ENCODE data around the gene MOSPD3.

MOSPD3 gene

GRCh38 chr7:100595188-100595587 is 17.2 kb upstream of the MOSPD3 start:
- no peak for DNase-seq

- no peak for DNase-seq
Observed at GRCh38 chr7:100598425-100598824, 13.9 kb upstream of the MOSPD3 start.

- no peak for DNase-seq
Observed at GRCh38 chr7:100599911-100600729, 12.2 kb upstream of the MOSPD3 start.

DNA sequence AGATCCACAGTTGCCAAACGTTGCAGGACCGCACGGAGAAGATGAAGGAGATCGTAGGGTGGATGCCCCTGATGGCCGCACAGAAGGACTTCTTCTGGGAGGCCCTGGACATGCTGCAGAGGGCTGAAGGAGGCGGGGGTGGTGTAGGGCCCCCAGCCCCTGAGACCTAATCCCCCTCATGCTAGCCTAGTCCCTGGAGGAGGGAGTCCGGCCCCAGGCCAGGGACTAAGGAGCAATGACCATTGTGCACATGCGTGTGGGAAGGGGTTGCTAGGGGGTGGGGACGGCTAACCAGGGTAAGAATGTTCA is 11.7 kb upstream of the MOSPD3 start:
- DNase-seq, result no peak

- DNase-seq, result no peak
Observed at GRCh38 chr7:100602889-100603725, 9.2 kb upstream of the MOSPD3 start.

DNA sequence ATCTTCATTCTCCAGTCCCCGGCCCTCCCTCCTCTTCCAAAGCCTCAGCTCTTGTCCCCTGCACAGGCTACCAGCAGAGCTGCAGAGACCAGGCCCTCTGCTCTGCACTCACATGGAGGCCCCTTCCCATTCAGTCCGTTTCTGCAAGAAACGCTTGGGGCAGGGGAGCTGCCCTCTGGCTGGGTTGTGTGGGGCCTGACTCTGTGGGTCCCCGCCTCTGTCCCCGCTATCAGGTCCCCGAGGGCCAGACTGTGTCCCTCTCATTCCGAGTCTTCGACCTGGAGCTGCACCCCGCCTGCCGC is 8.7 kb upstream of the MOSPD3 start:
- DNase-seq, result no peak

DNA sequence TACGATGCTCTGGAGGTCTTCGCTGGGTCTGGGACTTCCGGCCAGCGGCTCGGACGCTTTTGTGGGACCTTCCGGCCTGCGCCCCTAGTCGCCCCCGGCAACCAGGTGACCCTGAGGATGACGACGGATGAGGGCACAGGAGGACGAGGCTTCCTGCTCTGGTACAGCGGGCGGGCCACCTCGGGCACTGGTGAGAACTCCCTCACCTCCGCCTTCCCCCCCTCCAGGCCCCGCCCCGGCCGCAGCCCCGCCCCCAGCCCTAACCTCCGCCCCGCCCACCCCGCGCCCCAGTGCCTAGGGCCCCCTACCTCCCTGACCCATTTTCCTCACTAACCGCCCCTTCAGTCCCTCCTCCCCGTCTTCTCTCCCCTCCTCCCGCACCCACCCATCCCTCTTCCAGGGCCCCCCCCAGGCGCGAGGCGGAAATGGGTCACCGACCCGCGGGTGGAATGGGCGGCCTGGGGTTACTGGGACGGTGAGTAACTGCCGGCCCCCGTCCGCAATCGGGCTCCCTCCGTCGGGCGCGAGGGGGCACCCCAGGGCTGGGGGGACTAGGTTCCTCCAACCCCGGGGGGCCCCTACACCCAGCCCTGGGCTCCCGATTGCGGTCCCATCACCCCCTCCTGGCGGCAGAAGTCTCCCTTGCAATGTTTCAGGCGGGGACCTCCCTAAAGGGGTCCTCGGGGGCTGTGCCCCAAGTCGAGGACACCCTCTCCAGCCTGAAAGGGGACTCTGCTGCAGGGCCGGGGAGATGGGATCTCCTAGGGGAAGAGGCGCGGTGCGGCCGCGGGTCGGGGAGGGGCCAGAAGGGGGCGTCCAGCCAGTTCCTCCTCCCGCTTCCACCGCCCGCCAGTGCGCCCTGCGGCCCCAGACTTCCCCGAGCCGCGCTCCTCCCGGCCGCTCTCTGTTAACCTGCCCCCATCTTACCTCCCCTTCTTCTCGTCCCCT is 8.0 kb upstream of the MOSPD3 start:
- DNase-seq, result peak; percentile 76 to 91 (median 82)

GRCh38 chr7:100604976-100605911 is 7.1 kb upstream of the MOSPD3 start:
- peak; percentile 72 to 89 (median 82) for DNase-seq

GRCh38 chr7:100606313-100606712 is 6.0 kb upstream of the MOSPD3 start:
- no peak for DNase-seq

DNA sequence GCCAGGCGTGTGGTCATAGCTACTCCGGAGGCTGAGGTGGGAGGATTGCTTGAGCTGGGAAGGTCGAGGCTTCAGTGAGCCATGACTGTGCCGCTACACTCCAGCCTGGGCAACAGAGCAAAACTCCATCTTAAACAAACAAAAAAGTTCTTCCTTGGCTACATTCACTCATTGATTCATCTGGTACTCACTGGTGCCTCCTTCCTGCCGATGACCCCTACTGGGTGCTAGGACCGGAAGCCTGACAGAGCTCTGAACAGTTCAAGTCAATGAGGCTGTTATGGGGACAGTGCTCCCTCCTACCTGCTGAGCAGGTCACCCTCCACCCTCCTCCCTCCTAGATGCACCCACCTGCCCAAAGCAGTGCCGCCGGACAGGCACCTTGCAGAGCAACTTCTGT is 5.2 kb upstream of the MOSPD3 start:
- DNase-seq, result no peak

DNA sequence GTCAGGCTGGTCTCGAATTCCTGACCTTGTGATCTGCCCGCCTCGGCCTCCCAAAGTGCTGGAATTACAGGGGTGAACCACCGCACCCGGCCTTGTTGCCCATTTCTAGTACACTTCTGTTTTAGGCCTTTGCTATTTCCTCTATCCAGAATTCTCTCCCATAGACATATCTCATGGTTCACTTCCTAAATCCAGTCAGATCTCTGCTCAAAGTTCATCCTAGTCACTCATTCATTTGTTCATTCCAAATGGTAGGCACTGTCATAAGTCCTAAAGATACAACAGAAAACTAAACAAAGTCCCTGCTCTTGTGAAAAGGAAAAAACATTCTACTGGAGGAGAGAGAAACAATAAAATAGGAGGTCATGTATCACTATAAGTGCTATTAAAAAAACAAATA is 2.4 kb upstream of the MOSPD3 start:
- no peak for DNase-seq

DNA sequence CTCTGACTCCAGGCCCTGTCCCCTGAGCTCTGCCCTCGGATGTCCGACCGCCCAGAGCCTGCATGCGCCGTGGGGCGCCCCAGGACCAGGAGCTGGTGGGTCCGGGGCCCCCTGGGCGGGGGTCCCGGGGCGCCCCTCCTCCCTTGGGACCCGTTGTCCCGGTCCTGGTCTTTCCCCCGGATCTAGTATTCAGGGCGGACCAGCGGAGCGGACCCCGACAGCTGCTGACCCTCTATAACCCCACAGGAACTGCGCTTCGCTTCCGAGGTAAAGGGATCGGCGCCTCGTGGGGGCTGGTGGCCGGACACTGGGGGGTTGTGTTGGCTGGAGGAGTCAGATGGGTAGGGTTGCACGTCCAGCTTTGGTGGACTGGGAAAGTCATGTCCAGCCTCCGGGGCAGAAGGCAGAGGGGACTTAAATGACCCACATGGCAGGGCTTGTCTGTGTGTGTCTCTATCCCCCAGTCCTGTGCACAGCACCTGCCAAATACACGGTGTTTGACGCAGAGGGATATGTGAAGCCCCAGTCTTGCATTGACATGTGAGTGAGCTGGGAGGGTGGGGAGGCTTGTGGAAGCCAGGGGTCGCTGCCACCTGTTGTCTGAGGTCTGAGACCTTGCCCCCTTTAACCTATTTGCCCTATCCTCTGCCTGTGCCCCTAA is 520 bp downstream of the MOSPD3 start:
- DNase-seq, result peak in 1 of 3 donors; percentile 10

DNA sequence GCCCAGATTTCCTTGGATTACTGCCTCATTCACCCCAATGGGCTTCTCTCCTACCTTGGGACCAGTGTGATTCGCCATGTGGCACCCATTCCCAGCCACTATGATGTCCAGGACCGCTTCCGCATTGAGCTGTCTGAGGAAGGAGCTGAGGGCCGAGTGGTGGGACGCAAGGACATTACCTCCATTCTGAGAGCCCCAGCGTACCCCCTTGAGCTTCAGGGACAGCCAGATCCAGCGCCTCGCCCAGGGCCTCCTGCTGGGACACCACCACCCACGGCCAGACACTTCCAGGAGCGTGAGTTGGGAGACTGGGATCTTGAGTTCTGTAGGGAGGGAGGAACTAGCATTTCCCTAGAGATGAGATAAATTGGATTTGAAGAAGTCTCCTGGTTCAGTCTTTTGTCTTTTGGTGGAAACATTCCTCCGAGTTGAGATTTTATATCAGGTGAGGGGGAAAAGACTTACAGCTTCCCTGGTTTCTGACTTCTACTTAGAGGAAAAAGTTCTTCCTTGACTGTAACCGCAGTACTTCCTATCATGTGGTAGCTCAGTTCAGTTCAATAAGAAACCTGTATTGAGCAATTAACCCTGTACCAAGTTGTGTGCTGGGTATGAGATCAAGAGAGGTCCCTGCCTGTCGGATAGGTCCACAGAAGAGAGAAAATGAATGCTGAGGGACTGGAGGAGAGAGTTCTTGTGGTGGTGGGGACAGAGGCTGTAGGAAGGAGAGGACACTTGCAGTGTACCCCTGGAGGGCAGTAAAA is 1.3 kb downstream of the MOSPD3 start:
- peak in 2 of 3 donors; percentile 47 for DNase-seq

GRCh38 chr7:100614308-100614861 is 2.0 kb downstream of the MOSPD3 start:
- DNase-seq, result peak in 2 of 3 donors; percentile 30 to 43

DNA sequence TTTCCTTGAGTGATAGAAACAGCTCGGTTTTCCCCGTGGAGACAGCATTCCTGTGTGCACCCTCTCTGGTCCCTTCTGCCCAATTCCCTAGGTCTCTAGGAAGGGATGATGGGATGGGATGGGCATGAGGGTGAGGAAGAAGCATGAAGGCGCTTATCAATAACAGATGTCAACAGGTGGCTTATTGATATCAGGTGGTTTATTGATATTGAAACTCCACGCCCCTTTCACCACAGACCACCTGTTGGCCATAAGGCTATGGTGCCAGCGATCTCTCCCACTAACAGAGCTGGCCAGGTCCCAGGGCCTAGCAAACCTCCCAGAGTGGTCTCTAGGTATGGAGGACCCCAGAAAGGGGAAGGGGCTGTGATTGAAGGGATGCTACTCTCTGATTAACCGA is 7.9 kb downstream of the MOSPD3 start:
- no peak for DNase-seq

DNA sequence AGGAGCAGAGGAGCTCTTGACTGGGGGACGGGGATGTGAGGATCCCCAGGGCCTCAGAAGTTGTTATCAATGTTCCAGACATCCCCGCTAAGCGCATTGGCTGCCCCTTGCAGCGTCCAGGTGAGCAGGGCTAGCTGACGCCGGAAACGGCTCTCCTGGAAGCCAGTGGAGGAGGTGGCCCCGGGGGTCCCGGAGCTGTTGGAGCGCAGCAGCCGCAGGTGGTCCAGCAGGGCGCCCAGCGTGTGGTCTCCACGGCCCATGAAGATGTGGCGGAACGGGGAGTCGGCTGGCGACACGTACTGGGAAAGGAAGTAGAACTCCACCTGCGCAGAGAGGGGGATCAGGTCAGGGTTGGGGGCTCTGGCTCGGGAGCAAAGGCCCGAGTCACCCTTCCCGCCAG is 8.5 kb downstream of the MOSPD3 start:
- DNase-seq, result no peak

- no peak for DNase-seq
Observed at GRCh38 chr7:100621554-100621953, 9.2 kb downstream of the MOSPD3 start.

GRCh38 chr7:100623951-100624824 is 11.8 kb downstream of the MOSPD3 start:
- DNase-seq, result no peak

DNA sequence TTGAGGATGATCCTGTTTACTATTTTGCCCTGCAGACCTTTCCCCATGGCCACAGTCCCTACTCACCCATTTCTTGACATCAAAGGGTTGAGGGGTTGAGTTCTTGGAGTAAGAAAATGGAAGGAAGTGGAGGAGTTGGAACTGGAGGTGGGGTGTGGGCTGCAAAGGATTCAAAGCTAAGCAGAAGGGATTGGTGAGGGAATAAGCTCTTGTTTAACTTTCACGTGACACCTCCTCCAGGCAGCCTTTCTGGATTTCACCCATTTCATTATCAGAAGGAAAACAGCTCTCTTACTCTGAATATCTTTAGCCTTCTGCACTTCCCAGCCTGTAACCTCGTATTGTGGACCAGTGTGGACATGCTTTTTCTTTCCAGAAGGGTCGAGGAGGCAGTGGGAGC is 13.7 kb downstream of the MOSPD3 start:
- DNase-seq, result no peak
